ENCODE data around the gene SLC22A17.

The SLC22A17 gene

DNA sequence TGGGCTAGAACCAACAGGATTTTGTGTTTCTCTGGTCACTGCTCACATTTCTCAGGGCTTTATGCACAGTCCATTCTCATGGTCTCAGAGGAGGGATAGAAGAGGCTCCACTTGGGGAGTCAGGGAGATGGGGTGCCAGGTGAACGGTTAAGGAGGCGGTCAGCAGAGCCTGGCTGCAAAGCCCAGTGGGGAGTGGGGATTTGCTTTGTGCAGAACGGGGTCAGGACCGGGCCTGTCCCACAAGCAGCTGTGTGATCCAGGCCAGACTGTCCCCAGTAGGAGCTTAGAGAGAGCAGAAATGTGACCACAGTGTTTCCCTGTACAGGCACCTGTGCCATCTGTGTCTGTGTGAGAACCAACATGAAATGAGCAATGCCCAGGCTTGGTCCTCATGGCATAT, 28.3 kb upstream of the SLC22A17 start:
- no peak for DNase-seq

DNA sequence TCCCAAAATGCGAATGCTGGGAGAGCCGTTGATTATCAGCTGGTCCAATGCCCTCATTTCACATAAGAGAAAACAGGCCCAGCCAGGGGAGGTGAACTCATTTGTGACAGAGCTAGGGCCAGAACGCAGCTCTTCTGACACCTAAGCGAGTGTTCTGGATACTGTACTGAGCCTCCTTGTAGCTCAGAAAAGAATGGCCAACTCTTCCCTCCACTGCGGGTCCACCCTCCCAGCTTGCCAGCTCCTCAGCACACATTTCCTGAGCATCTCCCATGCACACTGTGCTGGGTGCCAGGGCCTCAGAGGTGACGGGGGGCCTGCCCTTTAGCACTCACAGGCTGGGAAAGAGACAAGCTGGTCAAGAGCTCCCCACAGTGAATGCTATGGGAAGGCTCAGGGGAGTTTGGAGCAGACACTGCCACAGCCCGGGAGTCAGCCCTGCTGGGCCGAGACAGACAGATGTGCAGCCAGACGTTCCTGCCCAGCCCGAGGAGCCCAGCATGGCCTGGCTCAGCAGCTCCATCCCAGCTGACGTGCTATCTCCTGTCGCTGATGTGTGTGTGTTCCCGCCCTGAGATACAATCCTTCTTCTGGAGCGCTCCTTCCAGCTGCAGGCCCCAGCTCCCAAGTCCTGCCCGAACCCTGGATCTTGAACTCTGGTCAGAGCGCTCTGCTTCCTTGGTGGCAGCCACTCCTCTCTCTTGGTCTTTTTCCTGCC, 27.7 kb upstream of the SLC22A17 start:
- no peak for DNase-seq

DNA sequence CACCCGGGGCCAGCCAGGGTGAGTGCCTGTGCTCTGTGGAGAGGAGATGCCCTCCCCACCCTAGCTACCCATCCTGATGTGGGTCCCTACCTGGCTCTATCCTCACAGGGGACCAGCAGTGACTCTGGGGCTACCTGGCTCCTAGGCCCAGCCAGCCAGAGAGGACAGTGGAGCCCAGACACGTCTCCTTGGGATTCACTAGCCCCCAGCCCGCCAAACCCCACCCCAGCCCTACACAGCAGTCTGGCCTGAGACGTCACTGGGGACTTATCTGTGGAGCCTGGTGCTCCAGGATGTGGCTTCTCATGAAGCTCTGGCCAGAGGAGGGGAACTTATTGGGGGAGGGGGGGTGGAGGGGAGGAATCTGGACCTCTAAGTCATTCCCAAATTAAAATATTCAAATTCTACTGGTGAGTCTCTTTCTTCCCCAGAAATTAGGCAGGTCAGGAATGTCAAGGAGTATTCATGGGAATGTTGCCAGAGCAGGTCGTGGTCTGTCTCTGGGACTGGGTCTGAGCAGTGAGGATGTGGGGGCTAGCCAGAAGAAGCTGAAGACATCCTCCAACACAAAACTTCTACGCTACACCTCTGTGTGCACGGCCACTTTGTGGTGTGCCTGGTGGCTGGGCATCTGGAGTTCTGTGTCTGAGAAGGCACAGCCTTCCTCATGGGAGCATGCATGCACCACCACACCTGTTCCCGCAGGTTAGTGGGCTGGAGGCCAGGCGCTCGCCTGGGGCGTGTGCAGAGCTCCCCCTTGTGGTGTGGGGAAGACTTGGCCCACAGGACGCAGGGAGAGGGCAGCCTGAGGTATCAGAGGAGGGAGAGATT, 26.9 kb upstream of the SLC22A17 start:
- DNase-seq = peak; percentile 31

DNA sequence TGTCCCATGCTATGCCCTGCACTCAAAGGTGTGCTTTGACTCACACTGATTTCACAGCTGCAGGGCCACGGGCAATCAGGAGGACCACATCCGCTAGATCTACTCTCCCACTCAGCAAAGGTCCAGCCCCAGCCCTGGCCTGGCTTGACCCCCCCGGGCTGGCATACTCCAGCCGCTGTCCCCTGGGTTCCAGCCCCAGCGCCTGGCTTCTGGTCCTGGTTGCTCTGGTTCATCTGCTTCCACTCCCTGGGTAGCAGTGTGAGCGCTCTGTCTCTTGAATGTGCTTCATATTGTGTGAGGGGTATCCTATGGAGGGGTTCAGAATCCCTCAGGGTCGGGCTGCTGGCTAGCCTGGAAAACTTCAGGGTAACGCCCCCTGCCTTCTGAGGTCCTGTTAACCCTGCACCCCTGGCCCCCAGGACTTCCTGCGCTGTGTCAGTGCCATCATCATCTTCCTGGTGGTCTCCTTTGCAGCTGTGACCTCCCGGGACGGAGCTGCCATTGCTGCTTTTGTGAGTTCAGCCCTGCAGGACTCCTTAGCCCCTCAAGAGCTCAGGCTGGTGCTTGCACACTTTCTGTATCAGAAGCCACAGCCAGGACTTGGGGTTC, 26.0 kb upstream of the SLC22A17 start:
- no peak for DNase-seq

DNA sequence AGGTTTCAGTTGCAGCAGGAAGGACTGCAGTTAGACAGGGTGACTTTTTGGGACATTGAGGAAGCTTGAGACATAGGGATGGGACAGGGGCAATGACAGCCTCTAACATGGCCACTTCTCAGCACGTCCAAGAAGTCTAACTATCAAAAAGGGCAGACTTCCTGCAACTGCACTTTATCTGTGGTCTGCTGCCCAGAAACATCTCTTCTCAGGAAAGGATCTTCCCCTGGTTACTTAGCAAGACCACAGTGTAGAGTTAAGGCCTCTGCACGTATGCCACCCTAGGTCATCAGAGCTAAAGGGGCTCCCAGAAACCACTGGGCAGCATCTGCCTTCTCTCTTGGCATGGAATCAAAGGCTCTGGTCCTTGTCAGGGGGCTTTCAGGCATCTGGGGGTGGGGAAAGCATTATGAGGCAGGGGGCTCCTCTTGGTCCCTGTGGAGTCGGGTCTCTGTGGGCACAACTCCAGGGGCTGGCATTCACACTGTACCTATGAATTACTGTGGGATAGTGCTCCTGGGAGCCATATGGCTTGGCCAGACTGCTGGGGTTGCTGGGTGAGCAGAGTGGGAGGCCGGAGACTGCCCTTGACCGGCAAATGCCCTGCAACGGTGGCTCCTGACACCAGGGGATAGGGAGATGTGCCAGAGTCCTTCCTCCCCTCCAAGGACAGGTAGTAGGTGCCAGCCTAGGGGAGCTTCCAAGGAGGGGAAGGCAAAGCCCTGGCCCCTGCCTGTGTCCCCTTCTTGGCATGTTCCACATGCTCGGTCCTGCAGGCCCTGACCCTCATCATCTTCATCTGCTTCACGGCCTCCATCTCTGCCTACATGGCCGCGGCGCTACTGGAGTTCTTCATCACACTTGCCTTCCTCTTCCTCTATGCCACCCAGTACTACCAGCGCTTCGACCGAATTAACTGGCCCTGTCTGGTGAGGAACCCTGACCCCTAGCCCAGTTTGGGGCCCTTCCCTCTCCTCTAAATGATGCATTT, 25.2 kb upstream of the SLC22A17 start:
- no peak for DNase-seq

DNA sequence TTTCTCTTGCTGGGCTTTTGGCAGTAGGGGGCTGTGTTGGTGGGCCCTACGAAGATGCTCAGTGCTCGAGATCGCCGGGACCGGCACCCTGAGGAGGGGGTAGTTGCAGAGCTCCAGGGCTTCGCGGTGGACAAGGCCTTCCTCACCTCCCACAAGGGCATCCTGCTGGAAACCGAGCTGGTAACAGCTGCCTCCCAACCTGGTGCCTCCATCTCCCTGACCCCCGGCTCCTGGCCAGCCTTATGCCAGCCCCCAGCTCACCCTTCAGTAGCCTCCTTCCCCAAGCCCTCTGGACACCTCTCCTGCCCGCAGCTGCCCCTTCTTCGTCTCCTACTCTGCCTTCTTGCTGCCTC, 24.5 kb upstream of the SLC22A17 start:
- DNase-seq = no peak

DNA sequence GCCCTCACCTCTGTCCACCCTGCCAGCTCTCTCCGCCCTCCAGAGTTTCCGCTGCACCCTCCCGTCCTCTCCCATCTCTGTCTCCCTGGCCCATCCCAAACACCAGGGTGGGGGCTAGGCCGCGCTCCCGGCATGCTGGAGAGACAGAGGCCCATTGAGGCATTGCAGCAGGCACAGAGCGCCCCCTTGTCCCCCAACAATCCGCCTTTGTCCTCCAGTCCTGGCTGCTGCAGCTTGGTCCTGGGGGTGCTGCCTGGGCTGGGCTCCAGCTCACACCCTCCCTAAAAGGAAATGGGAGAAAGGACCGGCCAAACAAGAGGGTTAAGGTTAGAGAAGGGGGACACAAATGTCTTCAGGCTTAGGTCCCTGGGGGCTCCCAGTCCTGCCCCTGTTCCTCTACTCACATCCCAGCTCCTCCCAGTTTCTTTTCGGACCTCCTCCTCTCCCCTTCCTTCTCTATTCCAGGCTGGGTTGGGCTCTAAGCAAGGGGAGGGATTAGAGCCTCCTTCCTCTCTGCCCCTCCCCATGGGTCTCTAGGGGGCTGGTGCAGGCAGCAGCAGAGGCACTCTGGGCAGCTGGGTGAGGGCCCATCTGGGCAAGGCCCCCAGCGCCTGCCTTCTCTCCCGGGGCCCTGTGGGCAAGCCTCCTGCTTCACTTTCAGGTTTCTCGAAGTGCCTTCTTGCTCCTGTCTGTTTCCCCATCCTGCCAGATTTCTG, 24.0 kb upstream of the SLC22A17 start, which contains the start of gene CMTM5:
Gene CMTM5 (plus strand): TSS at position 565 of the 716 bp plus-strand sequence. CDS start 206 bp downstream, outside the sequence.
- DNase-seq = no peak

DNA sequence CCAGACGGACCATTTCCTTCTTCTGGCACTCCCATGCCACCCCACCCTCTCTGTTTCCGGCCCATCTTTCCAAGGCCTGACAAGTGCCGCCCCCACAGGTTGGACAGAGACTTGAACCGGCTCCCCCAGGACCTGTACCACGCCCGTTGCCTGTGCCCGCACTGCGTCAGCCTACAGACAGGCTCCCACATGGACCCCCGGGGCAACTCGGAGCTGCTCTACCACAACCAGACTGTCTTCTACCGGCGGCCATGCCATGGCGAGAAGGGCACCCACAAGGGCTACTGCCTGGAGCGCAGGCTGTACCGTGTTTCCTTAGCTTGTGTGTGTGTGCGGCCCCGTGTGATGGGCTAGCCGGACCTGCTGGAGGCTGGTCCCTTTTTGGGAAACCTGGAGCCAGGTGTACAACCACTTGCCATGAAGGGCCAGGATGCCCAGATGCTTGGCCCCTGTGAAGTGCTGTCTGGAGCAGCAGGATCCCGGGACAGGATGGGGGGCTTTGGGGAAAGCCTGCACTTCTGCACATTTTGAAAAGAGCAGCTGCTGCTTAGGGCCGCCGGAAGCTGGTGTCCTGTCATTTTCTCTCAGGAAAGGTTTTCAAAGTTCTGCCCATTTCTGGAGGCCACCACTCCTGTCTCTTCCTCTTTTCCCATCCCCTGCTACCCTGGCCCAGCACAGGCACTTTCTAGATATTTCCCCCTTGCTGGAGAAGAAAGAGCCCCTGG, 23.0 kb upstream of the SLC22A17 start:
- no peak for DNase-seq

DNA sequence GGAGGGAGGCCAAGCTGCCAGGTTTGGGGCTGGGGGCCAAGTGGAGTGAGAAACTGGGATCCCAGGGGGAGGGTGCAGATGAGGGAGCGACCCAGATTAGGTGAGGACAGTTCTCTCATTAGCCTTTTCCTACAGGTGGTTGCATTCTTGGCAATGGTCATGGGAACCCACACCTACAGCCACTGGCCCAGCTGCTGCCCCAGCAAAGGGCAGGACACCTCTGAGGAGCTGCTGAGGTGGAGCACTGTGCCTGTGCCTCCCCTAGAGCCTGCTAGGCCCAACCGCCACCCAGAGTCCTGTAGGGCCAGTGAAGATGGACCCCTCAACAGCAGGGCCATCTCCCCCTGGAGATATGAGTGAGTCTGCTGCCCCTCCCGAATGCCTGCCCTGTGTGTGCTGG, 20.4 kb upstream of the SLC22A17 start:
- no peak for DNase-seq

DNA sequence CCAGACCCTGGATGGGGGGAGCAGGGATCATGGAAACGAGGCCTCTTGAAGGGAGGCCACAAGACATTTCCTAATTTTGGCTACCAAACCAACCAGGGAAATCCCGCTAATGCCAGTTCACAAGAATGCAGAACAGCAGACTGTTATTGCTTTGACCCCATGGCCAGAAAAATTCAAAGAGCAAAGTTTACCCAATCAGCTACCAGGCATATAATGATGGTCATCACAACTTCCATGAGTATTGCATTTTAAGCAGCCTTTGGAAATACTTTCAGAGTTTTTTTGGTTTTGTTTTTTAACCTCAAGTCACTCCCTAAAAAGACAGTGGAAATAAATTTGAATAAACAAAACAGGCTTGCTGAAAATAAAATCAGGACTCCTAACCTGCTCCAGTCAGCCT, 19.8 kb upstream of the SLC22A17 start, which contains the start of gene IL25:
Gene IL25 (plus strand): TSS at position 301 of the 400 bp plus-strand sequence.
- DNase-seq = no peak

DNA sequence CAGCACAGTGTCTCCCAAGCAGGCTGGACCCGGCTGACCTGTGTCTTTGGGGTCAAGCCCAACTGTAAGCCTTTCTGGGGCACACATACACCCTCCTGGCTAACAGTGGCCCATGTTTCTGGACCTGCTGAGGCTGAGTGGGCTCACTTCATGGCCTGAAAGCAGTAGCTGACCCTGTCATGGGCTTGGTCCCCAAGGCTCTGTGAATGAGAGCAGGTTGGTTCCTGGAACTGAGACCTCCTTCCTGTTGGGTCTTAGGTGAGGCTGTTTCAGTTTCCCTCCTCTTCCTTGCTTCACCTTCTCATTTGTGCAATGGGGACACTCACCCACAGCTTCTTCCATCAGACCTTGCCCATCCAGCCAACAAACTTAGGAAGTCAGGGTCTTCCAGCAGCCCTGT, 19.2 kb upstream of the SLC22A17 start:
- DNase-seq = no peak

DNA sequence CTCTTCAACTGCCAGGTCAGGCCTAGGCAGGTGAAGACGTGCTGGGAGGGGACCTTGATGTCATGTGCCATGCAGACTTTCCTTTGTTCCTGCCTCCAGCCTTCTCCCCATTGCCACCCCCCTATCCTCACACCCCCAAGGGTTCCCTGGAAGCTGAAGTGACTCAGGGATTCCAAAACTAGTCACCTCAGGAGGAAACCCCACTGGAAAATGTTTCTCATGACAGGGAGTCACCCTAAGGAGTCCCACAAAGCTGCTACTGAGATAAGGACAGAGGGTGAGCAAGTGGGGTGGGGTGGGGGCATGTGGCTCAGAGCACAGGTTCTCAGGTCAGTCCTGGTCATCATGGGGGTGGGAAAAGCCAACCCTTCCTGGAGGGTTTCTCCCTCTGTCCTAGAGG, 17.5 kb upstream of the SLC22A17 start:
- DNase-seq = no peak

DNA sequence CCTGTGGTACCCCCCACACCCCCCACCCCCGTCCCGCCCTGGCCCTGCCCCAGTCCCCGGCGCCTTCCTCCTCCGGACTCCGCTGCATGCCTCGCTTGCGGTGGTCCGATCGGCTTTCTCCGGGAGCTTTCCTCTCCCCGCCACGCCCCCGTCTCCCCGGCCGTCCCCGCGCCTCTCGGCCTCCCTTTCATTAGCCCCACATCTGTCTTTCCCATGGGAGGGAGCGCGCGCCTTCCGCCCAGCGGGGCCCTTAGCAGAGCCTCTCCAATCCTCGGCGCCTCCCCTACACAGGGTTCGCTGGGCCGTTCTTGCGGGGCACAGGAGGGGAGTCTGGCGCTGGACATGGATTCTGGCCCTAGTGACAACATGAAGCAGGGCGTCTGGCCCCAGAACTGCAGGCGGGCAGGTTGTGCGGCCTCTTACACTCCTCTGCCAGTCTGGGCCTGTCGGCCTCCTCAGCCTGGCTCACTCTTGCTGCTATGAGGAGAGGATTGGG, 13.8 kb upstream of the SLC22A17 start:
- DNase-seq = peak; percentile 54

DNA sequence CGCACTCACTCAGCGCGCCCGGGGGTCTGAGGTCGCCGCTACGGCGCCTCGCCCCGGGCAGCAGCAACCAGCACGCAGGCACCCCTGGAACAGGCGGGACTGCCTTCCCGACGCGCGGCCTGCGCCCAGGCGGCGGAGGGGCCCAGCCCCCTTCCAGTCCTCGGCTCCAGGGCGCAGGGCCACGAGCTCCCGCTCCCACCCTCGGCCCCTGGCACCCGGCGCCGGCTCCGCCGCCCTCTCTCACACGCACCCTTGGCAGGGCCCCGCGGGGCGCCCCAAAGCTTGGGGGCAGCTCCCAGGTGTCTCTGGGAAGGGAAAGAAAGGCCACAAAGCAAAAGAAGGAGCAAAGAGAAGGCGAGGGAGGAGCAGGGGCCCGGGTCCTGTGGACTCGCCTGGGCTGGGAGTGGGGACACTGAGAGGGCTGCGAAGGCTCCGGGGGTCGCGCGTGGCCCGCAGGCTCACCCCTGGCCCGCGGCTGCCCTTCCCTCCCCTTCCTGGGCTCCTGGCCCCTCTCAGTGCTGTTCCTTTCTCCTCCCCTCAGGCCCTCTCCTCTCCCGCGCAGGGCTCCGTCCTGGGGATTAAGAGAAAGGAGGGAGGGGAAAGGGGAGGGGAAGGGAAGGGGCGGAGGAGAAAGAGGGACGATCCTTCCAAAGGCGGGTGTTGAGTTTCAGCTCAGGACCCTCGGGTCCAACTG, 13.2 kb upstream of the SLC22A17 start:
- DNase-seq = peak; percentile 54

DNA sequence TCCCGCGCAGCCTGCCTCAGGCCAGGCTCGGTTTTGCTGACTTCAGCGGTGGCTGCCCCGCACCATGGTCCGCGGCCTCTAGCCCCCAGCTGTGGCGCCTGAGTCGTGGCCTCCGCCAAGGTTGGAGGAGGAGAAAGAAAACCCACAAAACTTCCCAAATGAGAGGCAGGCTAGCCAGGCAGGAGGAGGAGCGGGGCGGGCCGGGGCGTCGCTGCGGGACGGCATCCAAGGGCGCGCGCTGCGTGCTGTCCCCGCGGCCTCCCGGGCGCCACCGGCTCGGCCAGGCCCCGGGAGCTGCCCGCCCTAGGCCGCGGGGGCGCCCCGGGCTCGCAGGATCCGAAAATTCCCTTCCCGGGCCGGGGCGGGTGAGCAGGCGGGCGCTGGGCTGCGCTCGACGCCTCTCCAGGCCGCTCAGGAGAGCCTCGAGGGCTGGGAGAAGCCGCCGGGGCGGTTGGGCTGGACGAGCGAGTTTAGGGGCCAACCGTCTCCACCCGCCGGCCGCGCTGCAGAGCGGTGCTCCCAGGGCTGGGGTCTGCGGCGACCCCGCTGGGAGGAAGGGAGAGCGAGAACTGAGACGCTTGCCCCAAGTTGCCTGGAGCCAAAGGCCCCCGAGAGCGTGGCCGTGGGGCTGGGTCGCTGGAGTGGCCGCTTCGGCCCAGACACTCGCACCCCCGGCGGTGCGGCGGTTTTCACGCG, 12.5 kb upstream of the SLC22A17 start, which contains the start of gene EFS:
Gene EFS (minus strand): TSS at position 137 of the 696 bp plus-strand sequence. CDS start 147 bp downstream, outside the sequence.
- no peak for DNase-seq

DNA sequence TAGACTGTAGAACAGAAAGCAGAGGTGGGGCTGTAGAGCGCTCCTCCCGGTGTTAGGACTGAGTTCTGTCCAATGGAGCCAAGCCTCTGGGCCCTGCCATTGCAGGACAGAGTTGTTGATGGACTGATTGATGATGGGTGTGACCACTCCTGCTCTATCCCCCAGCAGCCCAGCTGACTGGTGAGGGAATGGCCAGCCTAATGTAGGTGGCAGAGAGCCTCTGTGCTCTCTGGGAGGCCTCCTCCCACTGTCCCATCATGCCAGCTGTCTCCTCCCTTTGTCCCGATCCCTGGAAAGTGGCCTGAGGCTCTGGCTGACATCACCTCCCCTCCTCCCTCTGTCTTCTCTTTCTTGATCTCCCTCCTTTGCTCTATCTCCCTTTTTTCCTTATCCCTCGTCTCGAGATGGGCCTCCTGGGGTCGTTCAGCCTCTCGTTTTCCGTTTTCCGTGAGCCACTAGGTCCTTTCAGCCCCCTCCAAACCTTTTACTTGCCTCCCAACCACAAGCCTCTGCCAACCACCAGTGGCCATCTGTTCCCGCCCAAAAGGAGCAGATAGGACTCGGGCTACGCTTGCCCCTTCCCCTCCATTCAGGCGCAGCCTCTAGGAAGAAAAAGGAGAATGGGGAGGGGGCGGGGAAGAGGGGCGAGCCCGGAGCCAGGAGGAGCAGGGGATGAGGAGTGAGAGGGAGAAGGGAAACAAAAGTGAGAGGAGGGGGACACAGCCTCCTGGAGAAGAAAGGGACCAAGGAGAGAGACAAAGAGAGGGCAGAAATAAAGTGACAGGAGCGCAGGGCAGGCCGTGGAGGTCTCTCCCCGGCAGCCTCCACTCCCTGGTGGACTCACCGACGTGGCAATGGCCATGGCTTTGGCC, 11.7 kb upstream of the SLC22A17 start:
- peak; percentile 27 for DNase-seq

DNA sequence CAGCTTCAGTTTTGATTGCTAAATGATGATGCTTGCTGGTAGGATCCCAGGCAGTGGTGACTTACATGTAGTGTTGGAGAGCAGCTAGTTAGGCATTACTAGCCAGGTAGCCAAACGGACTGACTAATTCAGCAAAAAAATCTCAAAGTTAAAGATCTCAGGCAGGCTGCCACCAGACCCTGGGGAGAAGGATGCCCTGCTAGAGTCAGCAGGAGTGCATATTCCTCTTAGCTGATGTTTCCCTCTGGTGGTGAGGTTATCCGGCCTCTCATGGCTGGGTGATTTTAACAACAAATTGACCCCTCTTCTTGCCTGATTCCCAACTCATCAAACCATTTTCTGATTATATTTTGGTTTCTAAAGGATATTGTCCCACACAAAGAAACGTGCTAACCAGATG, 9.5 kb upstream of the SLC22A17 start:
- no peak for DNase-seq

DNA sequence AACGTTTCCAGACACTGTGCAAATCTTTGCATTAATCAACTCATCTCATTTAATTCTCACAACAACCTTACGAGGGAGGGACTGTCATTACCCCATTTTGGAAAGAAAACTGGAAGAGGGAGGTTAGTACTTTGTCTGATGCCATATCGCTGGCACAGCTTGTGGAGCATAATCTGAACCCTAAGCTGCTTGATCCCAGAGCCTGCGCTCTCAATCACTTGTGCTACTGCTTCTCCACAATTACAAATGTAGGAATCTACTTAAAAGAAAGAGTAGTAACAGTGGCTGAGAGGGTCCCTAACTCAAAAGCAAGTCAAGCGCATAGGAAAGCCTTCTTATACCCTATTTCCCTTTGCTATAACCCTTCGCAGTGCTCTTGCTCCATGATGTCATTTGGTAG, 9.1 kb upstream of the SLC22A17 start:
- no peak for DNase-seq

DNA sequence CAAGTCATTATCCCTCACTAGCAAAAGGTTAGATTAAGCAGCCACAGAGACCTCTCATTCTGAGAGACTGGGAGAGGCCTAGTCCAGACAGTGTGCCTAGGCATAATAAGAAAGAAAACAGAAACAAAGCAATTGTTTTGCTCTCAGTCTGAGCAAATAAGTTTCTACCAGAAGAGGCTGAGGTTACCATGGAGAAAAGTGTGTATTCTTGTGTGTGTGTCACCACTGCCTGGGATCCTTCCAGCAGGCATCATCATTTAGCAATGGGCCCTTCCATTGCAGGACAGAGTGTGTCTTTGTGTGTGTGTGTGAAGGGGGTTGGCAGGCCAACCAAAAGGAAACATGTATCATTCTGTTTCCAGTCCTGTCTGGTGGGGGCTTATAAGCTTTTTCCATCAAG, 8.6 kb upstream of the SLC22A17 start:
- no peak for DNase-seq

All from DMS153 (cell line).